Heart left ventricle (tissue), 13 donors: ENCODE data around the gene GTF2IRD1.

Experiments
- POLR2A ChIP-seq, 2 donors: fragments of 450-650 bp; IDR thresholded peaks; one replicate each; pipeline ENCODE4 v1.6.1; 2017; ENCODE audit warnings: antibody characterized with exemption in 2 of 2, mild to moderate bottlenecking in 2 of 2, moderate library complexity in 2 of 2
- TF ChIP-seq, protein P1 (sequence below), 12 donors: fragments of 200-600 bp; sonication (generic) in 4 of 12; IDR thresholded peaks; one replicate each; pipeline versions ENCODE4 v1.5.0 to v1.8.0; 2018 to 2022; ENCODE audit warnings: antibody characterized with exemption in 12 of 12, mild to moderate bottlenecking in 5 of 12
- donor health status: ischemic (EF 13 %, LVEDD 7.1; RV severe dilation, severe dysfunction).
- donor health status: DM: no; HTN: yes; CAD: no.
- donor health status: DM: no; HTN: no; CAD: no.
- donor health status: ischemic (EF 25% LVEDD 6.9; RV normal size, moderate dysfunction).
- donor health status: ischemic (EF 25% LVEDD 5.7; RV mildly dilated, moderate dysfunction).
- donor health status: ischemic (EF 35%, LVEDD 5.7; RV mildly dilated, moderate dysfunction).
- donor health status: nonischemic (EF 11% LVEDD 7.7; RV severe dilation, severe dysfunction).
- donor health status: DM: yes; HTN: yes; CAD: no.
- donor health status: PGD.
- donor health status: ischemic (EF 29% LVEDD 5.4; RV normal size, mild dysfunction).
- donor health status: nonischemic (EF 23%, LVEDD 6.1; RV moderate dilation, normal function).

DNA sequence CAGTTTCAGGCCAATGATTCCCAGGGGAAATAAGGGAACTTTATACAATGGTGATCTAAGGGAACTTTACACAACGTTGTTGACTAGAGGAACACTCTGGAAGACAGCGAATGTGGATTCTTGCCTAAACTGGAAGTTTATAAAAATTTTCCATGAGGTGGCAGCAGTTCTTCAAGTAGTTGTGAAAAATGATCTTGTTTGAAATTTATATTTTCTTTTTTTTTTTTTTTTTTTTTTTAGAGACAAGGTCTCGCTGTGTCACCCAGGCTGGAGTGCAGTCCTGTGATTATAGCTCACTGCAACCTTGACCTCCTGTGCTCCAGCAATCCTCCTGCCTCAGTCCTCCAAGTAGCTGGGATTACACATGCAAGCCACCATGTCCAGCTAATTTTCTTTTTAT, 171.7 kb downstream of the GTF2IRD1 start:
- TF ChIP-seq, protein P1, sequence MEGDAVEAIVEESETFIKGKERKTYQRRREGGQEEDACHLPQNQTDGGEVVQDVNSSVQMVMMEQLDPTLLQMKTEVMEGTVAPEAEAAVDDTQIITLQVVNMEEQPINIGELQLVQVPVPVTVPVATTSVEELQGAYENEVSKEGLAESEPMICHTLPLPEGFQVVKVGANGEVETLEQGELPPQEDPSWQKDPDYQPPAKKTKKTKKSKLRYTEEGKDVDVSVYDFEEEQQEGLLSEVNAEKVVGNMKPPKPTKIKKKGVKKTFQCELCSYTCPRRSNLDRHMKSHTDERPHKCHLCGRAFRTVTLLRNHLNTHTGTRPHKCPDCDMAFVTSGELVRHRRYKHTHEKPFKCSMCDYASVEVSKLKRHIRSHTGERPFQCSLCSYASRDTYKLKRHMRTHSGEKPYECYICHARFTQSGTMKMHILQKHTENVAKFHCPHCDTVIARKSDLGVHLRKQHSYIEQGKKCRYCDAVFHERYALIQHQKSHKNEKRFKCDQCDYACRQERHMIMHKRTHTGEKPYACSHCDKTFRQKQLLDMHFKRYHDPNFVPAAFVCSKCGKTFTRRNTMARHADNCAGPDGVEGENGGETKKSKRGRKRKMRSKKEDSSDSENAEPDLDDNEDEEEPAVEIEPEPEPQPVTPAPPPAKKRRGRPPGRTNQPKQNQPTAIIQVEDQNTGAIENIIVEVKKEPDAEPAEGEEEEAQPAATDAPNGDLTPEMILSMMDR (IDR thresholded peaks at IDR 0.05) = peak in 8 of 12 donors; percentile 16 to 44 (median 28)
- TF ChIP-seq POLR2A (IDR thresholded peaks at IDR 0.05) = no peak
